ENCODE measurements around the gene LAIR1.
A peak's percentile ranks its signal among the peaks of the same experiment; 100 is the strongest.
"Not testable (repeated sequence)": the region's sequence is repeated elsewhere in the genome, so short reads cannot be mapped to it uniquely, and the experiment has no call there.

Gene LAIR1, protein sequence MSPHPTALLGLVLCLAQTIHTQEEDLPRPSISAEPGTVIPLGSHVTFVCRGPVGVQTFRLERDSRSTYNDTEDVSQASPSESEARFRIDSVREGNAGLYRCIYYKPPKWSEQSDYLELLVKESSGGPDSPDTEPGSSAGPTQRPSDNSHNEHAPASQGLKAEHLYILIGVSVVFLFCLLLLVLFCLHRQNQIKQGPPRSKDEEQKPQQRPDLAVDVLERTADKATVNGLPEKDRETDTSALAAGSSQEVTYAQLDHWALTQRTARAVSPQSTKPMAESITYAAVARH

GRCh38 chr19:54364775-54365257 lies at the start of gene LAIR1:
TSS of gene LAIR1 (minus strand) at chr19:54364931. CDS start at chr19:54364804, 127 bp downstream.
- DNase-seq = peak; percentile 37 to 55

DNA sequence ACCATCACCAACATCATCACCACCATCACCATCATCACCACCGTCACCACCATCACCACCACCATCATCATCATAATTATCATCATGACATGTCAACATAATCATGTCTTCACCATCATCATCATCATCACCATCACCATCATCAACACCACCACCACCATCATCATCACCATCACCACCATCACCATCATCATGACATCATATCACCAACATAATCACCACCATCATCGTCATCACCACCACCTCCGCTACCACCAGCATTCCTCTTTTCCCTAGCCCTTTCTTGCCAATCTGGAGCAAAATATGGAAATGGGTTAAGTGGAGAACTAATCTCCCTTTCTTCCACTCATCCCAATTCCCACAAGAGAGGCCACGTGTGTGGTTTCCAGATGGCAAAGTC lies 49.4 kb upstream of the LAIR1 start:
- DNase-seq = no peak

- DNase-seq = no peak
These were observed 48.1 kb upstream of the LAIR1 start for GRCh38 chr19:54412877-54413276.

- no peak for DNase-seq
These were observed 46.3 kb upstream of the LAIR1 start for GRCh38 chr19:54411033-54411432.

GRCh38 chr19:54408456-54409026 lies 43.8 kb upstream of the LAIR1 start:
- DNase-seq = no peak

DNA sequence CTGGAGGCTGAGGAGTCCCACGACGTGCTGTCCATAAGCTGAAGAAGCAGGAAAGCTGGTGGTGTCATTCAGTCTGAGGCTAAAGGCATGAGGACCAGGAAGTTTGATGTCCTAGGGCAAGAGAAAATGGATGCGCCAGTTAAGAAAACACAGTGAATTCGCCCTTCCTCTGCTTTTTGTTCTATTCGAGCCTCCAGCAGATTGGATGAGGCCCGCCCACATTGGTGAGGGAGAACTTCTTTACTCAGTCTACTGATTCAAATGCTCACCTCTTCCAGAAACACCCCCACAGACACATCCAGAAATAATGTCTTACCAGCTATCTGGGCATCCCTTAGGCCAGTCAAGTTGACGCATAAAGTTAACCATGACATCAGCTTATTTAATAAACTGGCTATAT lies 43.0 kb upstream of the LAIR1 start:
- no peak for DNase-seq

DNA sequence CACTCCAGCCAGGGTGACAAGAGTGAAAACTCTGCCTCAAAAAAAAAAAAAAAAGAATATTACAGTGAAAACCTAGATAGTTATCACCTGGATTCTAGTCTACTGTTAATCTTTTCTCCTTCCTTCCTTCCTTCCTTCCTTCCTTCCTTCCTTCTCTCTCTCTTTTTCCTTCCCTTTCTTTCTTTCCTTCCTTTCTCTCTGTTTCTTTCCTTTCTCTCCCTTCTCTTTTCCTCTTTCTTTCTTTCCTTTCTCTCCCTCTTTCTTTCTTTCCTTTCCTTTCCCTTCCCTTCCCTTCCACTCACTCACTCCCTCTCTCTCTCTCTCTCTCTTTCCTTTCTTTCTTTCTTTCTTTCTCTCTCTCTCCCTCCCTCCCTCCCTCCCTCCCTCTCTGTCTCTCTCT lies 40.9 kb upstream of the LAIR1 start:
- no peak for DNase-seq

DNA sequence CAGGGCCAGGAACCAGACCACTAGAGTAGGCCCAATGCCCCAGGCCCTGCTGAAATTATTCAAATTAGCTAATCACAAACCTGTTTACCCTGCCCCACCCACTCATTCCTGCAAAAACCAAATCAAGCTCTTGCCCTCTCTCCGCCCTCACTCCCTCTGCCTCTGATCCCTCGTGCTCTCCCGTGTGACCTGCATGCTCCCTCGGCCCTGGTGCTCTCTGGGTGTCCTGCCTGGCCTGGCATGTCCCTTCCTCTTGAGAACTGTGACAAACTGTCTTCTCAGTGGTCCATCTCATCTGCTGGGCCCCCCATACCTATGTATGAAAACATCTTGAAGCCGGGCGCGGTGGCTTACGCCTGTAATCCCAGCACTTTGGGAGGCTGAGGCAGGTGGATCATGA lies 38.3 kb upstream of the LAIR1 start:
- DNase-seq = no peak

DNA sequence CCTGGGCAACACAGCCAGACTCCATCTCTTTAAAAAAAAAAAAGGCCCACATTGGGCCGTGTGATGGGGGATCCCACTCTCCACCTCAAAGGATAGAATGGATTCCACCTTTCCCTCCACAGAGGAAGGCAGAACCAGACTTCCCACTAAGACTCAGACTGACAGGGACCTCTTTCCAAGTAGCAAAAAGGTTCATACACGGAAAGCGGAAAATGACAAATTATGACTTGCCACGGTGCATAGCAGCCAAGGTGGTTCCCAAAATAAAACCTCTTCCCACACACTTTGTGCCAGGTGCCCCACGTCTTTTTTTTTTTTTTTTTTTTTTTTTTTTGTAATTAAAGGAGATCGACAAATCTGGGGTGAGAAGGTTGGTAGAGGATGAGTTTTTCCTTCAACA lies 36.2 kb upstream of the LAIR1 start:
- no peak for DNase-seq

DNA sequence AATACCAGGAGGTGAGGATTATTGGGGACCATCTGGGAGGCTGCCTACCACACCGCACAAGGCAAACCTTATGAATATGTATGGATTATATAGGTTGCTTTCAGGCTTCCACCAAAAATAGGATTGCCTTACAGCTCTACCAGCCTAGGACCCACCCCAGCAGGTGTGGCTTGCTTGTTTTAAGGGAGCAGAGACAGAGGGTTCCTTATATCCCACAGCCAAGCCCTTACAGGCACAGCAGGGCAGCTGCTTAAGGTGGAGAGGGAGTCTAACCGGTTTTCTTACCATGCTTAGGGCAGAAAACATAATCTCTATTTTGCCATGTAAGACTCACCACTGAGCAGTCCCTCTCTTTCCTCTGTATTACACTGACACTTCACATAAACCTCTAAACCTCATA lies 34.5 kb upstream of the LAIR1 start:
- no peak for DNase-seq

DNA sequence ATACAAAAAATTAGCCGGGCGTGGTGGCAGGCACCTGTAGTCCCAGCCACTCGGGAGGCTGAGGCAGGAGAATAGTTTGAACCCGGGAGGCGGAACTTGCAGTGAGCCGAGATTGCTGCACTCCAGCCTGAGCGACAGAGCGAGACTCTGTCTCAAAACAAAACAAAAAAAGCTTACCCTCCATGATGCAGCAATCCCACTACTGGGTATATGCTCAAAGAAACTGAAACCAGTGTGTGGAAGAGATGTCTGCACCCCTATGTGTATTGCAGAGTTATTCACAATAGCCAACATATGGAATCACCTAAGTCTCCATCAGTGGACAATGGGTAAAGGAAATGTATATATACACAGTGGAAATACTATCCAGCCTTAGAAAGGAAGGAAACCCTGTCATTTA lies 31.0 kb upstream of the LAIR1 start:
- DNase-seq = no peak

- no peak for DNase-seq
These were observed 28.6 kb upstream of the LAIR1 start for GRCh38 chr19:54393381-54393780.

- no peak for DNase-seq
These were observed 27.4 kb upstream of the LAIR1 start for GRCh38 chr19:54392105-54392504.

DNA sequence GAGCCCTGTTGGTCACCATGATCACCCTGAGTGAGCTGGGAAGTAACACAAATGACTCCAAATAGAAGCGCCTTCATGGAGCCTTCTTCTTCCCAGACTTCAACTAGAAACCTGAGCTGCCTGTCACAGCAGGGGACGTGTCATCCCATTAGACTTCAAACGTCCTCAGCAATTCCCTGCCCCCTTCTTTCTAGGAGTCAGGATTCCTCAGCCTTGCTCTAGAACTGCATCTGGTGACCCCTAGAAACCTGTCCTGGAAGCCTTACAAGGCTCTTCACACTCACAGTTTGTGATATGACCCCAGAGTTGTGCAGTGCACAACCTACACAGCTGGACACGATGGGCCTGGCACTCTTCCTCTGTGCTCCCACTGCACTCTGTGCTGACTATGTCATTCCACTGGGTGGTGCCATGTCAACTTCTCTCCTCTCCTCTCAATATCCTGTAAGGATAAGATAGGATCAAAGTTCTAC lies 26.9 kb upstream of the LAIR1 start:
- DNase-seq = no peak

GRCh38 chr19:54390942-54391577 lies 26.3 kb upstream of the LAIR1 start:
- DNase-seq = peak; percentile 77 to 79

DNA sequence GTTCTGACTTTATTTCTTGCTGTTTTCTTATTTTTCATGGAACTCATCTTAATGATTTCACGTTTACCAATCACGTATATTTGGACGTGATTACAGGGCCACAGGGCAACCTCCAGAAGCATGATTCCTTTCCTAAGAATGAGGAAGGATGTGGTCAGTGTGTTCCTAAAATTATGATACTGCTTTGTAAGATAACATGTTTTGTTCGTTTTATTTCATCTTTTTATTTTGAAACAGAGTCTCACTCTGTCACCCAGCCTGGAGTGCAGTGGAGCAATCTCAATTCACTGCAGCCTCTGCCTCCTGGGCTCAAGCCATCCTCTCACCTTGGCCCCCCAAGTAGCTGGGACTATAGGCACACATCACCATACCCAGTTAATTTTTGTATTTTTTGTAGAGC lies 24.8 kb upstream of the LAIR1 start:
- DNase-seq = no peak

DNA sequence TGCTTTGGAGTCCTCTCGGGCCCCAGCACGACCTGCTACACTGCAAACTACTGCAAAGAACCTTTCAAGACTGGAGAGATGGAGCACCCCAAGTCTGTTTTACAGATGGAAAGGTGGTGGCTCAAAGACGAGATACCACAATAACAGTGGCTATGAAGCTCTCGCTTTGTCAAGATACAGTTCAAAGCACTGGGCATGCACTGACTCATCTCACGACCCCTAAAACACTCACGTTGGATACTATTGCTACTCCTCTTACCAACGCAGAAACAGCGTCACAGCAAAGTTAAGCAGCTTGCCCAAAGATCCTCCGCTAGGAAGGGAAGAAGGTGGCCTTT lies 24.0 kb upstream of the LAIR1 start:
- no peak for DNase-seq

GRCh38 chr19:54387991-54388801 lies 23.5 kb upstream of the LAIR1 start:
- peak; percentile 25 to 37 for DNase-seq

GRCh38 chr19:54383330-54383729 lies 18.6 kb upstream of the LAIR1 start:
- DNase-seq = no peak

DNA sequence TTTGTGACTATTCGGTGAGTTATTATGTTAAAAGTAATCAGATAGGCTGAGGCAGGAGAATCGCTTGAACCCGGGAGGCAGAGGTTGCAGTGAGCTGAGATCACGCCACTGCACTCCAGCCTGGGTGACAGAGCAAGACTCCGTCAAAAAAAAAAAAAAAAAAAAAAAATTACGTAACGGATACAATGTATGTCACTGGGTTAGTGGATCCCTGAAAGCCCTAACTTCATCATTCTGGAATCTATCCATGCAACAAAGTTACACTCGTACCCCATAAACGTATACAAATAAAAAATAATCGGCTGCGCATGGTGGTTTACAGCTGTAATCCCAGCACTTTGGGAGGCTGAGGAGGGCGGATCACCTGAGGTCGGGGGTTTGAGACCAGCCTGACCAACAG lies 17.3 kb upstream of the LAIR1 start:
- not testable (repeated sequence) for DNase-seq

DNA sequence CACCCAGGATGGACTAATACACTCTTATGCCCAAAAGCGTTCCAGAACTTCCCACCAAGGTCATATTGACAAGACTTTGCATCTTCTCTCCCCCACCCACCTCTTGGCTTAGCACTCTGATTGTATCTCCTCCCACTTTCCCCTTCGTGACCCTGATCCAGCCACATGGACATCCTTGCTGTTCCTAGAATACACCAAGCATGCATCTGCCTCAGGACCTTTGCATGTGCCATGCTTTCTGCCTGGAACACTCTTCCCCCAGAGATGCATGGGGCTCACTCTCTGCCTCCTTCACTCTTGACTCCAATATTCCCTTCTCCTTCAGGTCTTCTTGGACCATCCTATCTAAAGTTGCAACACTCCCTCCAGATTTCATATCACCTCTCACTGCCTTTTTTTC lies 16.2 kb upstream of the LAIR1 start:
- no peak for DNase-seq

GRCh38 chr19:54379187-54379678 lies 14.5 kb upstream of the LAIR1 start:
- DNase-seq = no peak

DNA sequence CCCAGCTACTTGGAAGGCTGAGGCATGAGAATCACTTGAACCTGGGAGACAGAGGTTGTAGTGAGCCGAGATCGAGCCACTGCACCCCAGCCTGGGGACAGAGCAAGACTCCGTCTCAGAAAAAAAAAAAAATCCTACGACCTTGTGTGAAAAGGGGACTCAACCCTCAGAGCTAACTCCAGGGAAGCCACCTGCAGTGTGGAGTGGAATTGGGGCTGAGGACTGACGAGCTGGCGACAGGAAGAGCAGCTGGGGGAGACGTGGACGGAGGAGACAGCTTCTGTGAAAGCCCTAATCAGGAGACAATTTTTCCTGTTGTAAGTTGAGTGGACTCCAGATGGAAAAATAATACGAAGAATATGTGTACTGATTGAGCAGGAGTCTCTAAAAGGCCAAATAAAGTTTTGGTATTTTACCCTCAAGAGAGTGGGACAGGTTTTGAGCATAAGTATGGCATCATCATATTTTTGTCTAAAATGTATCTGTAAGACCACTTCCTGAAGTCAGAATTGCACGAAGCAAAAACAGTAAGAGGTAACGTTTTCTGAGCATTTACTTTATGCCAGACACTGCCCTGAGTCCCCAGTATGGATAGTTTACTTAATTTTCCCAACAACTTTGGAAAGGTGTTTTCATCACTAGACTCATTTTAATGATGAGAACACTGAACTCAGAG lies 12.0 kb upstream of the LAIR1 start:
- DNase-seq = no peak
